CD4-positive, alpha-beta T cell treated with Interleukin-17A for 1 hour (primary cell): ENCODE measurements around the gene RCC1.
"Not testable (repeated sequence)": the region's sequence is repeated elsewhere in the genome, so short reads cannot be mapped to it uniquely, and the experiment has no call there.

ENCODE experiments used
- DNase-seq: peaks from one replicate; pipeline ENCODE4 v3.0.0-alpha.2; 2020

The RCC1 gene

GRCh38 chr1:28551381-28551780 lies 45.5 kb downstream of the RCC1 start:
- DNase-seq: no peak

GRCh38 chr1:28552758-28553663 lies 47.2 kb downstream of the RCC1 start, which contains the start of gene TRNAU1AP:
TRNAU1AP (plus strand) TSS chr1:28553085; CDS start chr1:28553111, 26 bp downstream.
- peak; percentile 98 for DNase-seq

GRCh38 chr1:28560886-28561285 lies 55.0 kb downstream of the RCC1 start:
- no peak for DNase-seq

DNA sequence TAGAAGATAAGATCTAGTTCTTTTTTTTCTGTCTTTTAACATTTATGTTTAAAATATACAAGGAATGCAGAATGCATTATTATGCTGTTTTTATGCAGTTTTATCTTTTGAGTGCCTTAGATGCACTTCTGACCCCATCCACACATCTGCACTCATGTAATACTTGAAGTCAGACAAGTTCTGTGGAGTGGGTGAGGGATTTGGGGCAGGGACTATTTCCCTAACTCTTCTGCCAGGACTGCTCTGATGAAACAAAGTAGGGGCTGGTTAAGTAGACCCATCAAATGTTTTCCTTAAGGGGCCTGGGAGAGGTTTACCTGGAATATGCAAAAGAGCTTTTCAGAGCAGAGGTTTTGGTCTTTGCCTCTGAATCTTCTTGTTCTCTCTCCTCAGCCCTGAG lies 58.5 kb downstream of the RCC1 start:
- no peak for DNase-seq

DNA sequence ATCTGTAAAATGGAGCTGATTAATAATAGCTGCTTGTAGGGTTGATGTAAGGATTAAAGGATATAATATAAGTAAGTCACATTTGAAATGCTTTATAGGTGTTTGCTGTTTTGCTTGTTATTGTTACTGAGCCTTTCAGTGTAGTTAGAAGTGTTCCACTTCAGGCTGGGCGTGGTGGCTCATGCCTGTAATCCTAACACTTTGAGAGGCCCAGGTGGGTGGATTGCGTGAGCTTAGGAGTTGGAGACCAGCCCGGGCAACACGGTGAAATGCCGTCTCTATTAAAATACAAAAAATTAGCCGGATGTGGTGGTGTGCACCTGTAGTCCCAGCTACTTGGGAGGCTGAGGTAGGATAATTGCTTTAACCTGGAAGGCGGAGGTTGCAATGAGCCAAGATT lies 59.2 kb downstream of the RCC1 start:
- no peak for DNase-seq

GRCh38 chr1:28565726-28566125 lies 59.9 kb downstream of the RCC1 start:
- no peak for DNase-seq

- no peak for DNase-seq
Observed at GRCh38 chr1:28566931-28567330, 61.1 kb downstream of the RCC1 start.

DNA sequence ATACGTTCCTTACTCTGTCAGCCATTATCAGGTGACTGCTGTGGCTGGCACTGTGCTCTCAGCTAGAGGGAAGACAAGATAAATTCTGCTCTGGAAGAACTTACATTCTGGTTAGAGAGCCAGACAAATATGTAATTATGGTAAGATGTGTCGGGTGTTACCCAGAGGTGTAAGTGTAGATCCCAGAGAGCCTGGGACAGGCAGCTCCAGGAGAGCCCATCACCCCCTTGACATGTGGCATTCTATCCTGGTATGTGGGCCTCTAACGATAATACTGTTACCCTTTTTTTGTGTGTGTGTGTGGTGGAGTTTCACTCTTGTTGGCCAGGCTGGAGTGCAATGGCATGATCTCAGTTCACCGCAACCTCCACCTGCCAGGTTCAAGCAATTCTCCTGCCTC lies 66.1 kb downstream of the RCC1 start:
- no peak for DNase-seq

DNA sequence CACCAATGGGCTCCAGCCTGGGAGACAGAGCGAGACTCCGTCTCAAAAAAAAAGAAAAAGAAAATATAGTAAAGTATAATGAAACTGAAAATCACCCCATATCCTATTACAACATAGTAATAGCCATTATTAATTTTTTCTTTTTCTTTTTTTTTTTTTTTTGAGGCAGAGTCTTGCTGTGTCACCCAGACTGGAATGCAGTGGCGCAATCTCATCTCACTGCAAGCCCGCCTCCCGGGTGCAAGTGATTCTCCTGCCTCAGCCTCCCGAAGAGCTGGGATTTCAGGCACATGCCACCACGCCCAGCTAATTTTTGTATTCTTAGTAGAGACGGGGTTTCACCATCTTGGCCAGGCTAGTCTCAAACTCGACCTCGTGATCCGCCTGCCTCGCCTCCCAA lies 67.0 kb downstream of the RCC1 start:
- not testable (repeated sequence) for DNase-seq

DNA sequence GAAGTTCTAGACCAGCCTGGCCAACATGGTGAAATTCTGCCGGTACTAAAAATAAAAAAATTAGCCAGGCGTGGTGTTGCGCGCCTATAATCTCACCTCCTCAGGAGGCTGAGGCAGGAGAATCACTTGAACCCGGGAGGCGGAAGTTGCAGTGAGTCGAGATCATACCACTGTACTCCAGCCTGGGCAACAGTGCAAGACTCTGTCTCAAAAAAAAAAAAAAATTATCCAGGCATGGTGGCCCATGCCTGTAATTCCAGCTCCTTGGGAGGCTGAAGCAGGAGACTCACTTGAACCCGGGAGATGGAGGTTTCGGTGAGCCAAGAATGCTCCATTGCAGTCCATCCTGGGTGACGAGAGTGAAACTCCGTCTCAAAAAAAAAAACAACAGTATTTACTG lies 67.7 kb downstream of the RCC1 start:
- DNase-seq: no peak

GRCh38 chr1:28577052-28577678 lies 71.3 kb downstream of the RCC1 start:
- peak; percentile 11 for DNase-seq

DNA sequence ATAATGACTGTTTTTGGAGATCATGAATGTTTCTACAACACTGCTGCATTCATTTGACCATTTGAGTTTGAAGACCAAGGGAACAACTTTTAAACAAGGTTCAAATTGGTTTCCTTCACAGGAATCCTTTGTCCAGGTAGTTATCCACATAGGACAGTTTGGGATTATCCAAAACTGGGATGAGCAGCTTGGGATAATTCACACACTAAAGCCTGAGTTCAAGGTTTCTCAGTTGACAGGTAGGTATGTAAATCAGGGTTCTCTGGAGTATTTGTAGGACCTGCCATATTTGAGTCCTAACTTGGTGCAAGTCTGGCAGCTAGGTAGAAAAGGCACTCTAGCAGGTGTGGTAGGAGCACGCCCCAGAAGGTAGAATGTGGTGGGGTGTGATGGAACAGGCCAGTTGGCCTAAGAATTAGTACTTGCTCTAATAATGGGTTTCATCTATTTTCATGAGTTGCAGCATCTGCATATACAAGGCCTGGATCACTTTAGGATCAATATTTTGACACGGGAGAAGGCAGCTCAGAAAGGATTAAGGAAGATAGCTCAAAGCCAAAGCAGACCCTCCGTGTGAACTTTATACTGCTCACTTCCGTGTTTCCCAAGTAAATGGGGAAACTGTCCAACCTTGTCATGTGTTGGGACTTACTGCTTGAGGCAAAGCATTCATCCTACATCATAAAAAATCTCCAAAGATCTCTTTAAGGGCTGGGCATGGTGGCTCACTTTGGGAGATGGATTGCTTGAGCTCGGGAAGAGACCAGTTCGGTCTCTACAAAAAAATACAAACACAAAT lies 72.1 kb downstream of the RCC1 start:
- peak; percentile 17 for DNase-seq

GRCh38 chr1:28578696-28579218 lies 72.9 kb downstream of the RCC1 start:
- DNase-seq: no peak

GRCh38 chr1:28579401-28579800 lies 73.6 kb downstream of the RCC1 start:
- no peak for DNase-seq

- DNase-seq: peak; percentile 71
Observed at GRCh38 chr1:28580722-28581530, 75.1 kb downstream of the RCC1 start.

- peak; percentile 95 for DNase-seq
Observed at GRCh38 chr1:28581531-28582247, 75.8 kb downstream of the RCC1 start.

GRCh38 chr1:28582248-28582615 lies 76.4 kb downstream of the RCC1 start:
- no peak for DNase-seq

DNA sequence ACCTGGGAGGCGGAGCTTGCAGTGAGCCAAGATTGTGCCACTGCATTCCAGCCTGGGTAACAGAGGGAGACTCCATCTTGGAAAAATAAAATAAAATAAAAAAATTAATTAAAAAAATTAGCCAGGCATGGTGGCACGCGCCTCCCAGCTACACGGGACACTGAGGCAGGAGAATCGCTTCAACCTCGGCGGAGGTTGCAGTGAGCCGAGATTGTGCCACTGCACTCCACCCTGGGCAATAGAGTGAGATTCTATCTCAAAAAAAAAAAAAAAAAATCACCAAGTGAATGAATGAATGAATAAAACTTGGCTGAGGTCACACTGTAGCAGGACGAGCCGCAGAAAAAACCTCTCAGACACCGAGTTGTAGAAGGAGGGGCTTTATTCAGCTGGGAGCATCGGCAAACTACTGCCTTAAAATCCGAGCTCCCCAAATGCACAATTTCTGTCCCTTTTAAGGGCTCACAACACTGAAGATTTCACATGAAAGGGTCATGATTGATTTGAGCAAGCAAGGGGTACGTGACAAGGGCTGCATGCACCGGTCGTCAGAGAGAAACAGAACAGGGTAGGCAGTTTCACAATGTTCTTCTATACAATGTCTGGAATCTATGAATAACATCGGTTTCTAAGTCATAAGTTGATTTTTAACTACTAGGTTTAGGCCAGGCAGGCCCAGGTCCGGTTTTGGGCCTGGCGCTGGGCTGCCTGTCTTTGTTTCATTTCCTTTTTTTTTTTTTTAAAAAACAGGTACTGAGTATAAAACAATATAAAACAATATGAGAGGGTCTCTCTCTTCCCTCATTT lies 80.9 kb downstream of the RCC1 start:
- not testable (repeated sequence) for DNase-seq
